NCI-H187 (cell line): Measurements from ENCODE around the gene CNNM3.

ENCODE experiments used
- DNase-seq, 2 experiments: peaks; one replicate each; lab custom pipeline; 2025; lab: John Stamatoyannopoulos, UW

CNNM3 gene

GRCh38 chr2:96863575-96864342, 47.7 kb downstream of the CNNM3 start:
- DNase-seq = no peak

- no peak for DNase-seq
Observed at GRCh38 chr2:96864343-96865091, 48.4 kb downstream of the CNNM3 start.

- no peak for DNase-seq
Observed at GRCh38 chr2:96865654-96866053, 49.6 kb downstream of the CNNM3 start.

- no peak for DNase-seq
Observed at GRCh38 chr2:96866149-96866548, 50.1 kb downstream of the CNNM3 start.

- DNase-seq = no peak
Observed at GRCh38 chr2:96866586-96866985, 50.5 kb downstream of the CNNM3 start.

- DNase-seq = no peak
Observed at GRCh38 chr2:96866986-96867755, 51.1 kb downstream of the CNNM3 start.

GRCh38 chr2:96867756-96868554, 51.9 kb downstream of the CNNM3 start:
- DNase-seq = no peak

GRCh38 chr2:96868555-96869280, 52.6 kb downstream of the CNNM3 start:
- DNase-seq = no peak

- peak in 1 of 2 experiments; percentile 24 for DNase-seq
Observed at GRCh38 chr2:96869281-96869821, 53.3 kb downstream of the CNNM3 start.

GRCh38 chr2:96869822-96870625, 54.0 kb downstream of the CNNM3 start, which contains the start of gene SEMA4C:
SEMA4C (minus strand) TSS chr2:96870080; CDS start chr2:96867886, 2,194 bp downstream.
- no peak for DNase-seq

- peak; percentile 28 to 61 for DNase-seq
Observed at GRCh38 chr2:96870626-96871255, 54.7 kb downstream of the CNNM3 start.

GRCh38 chr2:96872591-96873349, 56.7 kb downstream of the CNNM3 start:
- DNase-seq = no peak

- no peak for DNase-seq
Observed at GRCh38 chr2:96873651-96874096, 57.6 kb downstream of the CNNM3 start.

- DNase-seq = no peak
Observed at GRCh38 chr2:96874198-96874831, 58.2 kb downstream of the CNNM3 start.

GRCh38 chr2:96875498-96876268, 59.6 kb downstream of the CNNM3 start:
- DNase-seq = no peak

- DNase-seq = no peak
Observed at GRCh38 chr2:96876269-96877041, 60.4 kb downstream of the CNNM3 start.
